HepG2 (cell line): ENCODE results near the gene SCYGR6.

ENCODE experiments used
- EZH2 ChIP-seq: conservative IDR thresholded peaks from 2 replicates; pipeline ENCODE4 v1.6.1; 2012; ENCODE audit warnings: mild to moderate bottlenecking, low read depth, low read length, moderate library complexity
- HNRNPK ChIP-seq: fragments of 200-400 bp; formaldehyde crosslinking; IDR thresholded peaks from 2 replicates; pipeline ENCODE4 v1.6.1; 2018; ENCODE audit warnings: low read length, low read depth, moderate library complexity, mild to moderate bottlenecking; ENCODE audit not compliant: poor library complexity, severe bottlenecking
- NCOA2 ChIP-seq: sonication (generic); formaldehyde crosslinking; IDR thresholded peaks from 2 replicates; pipeline ENCODE4 v1.8.0; 2022; ENCODE audit warnings: inconsistent platforms
- NFRKB ChIP-seq: fragments of 450-650 bp; IDR thresholded peaks from 2 replicates; pipeline ENCODE4 v1.6.1; 2017
- NR2C2 ChIP-seq: sonication (generic); formaldehyde crosslinking; IDR thresholded peaks from 2 replicates; pipeline ENCODE4 v1.4.0; 2020; ENCODE audit warnings: missing genetic modification reagents, mild to moderate bottlenecking, moderate library complexity, borderline replicate concordance
- SAP130 ChIP-seq: IDR thresholded peaks from 2 replicates; pipeline ENCODE4 v1.6.1; 2016; ENCODE audit warnings: low read depth
- SRF ChIP-seq: IDR thresholded peaks from 2 replicates; pipeline ENCODE4 v1.6.1; 2011; ENCODE audit warnings: mild to moderate bottlenecking, low read depth, low read length, moderate library complexity
- TAF1 ChIP-seq: sonication (generic); formaldehyde crosslinking; IDR thresholded peaks from 2 replicates; pipeline ENCODE4 v1.4.0; 2020; ENCODE audit warnings: missing genetic modification reagents
- TCF12 ChIP-seq, 2 experiments: fragments of 450-650 bp in 1 of 2; sonication (generic) in 1 of 2; formaldehyde crosslinking in 1 of 2; IDR thresholded peaks; 2 replicates each; pipeline versions ENCODE4 v1.6.1 to v1.8.0; 2017 to 2022; ENCODE audit warnings: antibody characterized with exemption in 1 of 2, mild to moderate bottlenecking in 1 of 2, missing genetic modification reagents in 1 of 2, moderate library complexity in 1 of 2
- ZBTB38 ChIP-seq: sonication (generic); formaldehyde crosslinking; IDR thresholded peaks from 2 replicates; pipeline ENCODE4 v1.5.1; 2020; ENCODE audit warnings: mild to moderate bottlenecking, missing genetic modification reagents
- ZNF407 ChIP-seq: sonication (generic); formaldehyde crosslinking; IDR thresholded peaks from one replicate; pipeline ENCODE4 v1.5.1; 2020; ENCODE audit warnings: mild to moderate bottlenecking, missing genetic modification reagents; ENCODE audit errors: not compliant biosample characterization
- TF ChIP-seq, protein P1 (sequence below), 2 experiments: sonication (generic) in 1 of 2; formaldehyde crosslinking in 1 of 2; IDR thresholded peaks; 2 replicates each; pipeline versions ENCODE4 v1.5.1 to v1.6.1; 2011 to 2020; ENCODE audit warnings: borderline replicate concordance in 1 of 2, low read depth in 1 of 2, low read length in 1 of 2, mild to moderate bottlenecking in 1 of 2, missing genetic modification reagents in 1 of 2, moderate library complexity in 1 of 2
- TF ChIP-seq, protein P2 (sequence below): sonication (generic); formaldehyde crosslinking; IDR thresholded peaks from 2 replicates; pipeline ENCODE4 v1.8.0; 2022; ENCODE audit warnings: mild to moderate bottlenecking, missing genetic modification reagents, moderate library complexity
- TF ChIP-seq, protein P3 (sequence below): sonication (generic); formaldehyde crosslinking; IDR thresholded peaks from 2 replicates; pipeline ENCODE4 v1.4.0; 2020; ENCODE audit warnings: missing genetic modification reagents

- no peak for TF ChIP-seq SRF
- TF ChIP-seq ZNF407 (CRISPR knock-in tag), result no peak
- TF ChIP-seq, protein P1, sequence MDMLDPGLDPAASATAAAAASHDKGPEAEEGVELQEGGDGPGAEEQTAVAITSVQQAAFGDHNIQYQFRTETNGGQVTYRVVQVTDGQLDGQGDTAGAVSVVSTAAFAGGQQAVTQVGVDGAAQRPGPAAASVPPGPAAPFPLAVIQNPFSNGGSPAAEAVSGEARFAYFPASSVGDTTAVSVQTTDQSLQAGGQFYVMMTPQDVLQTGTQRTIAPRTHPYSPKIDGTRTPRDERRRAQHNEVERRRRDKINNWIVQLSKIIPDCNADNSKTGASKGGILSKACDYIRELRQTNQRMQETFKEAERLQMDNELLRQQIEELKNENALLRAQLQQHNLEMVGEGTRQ (IDR thresholded peaks at IDR 0.05; ENCODE audit: low read depth, low read length), result no peak
- TF ChIP-seq, protein P1 (CRISPR knock-in tag; IDR thresholded peaks at IDR 0.05; ENCODE audit: borderline replicate concordance), result no peak
- TF ChIP-seq HNRNPK, result no peak
- TF ChIP-seq SAP130 (CRISPR knock-in tag), result no peak
- no peak for TF ChIP-seq NCOA2
- no peak for TF ChIP-seq TCF12 (IDR thresholded peaks at IDR 0.05)
- TF ChIP-seq TCF12 (CRISPR knock-in tag; IDR thresholded peaks at IDR 0.05), result no peak
- no peak for TF ChIP-seq NFRKB
- no peak for TF ChIP-seq NR2C2 (CRISPR knock-in tag)
- TF ChIP-seq, protein P2, sequence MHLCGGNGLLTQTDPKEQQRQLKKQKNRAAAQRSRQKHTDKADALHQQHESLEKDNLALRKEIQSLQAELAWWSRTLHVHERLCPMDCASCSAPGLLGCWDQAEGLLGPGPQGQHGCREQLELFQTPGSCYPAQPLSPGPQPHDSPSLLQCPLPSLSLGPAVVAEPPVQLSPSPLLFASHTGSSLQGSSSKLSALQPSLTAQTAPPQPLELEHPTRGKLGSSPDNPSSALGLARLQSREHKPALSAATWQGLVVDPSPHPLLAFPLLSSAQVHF (CRISPR knock-in tag), result no peak
- no peak for TF ChIP-seq TAF1 (CRISPR knock-in tag)
- no peak for TF ChIP-seq EZH2
- TF ChIP-seq, protein P3, sequence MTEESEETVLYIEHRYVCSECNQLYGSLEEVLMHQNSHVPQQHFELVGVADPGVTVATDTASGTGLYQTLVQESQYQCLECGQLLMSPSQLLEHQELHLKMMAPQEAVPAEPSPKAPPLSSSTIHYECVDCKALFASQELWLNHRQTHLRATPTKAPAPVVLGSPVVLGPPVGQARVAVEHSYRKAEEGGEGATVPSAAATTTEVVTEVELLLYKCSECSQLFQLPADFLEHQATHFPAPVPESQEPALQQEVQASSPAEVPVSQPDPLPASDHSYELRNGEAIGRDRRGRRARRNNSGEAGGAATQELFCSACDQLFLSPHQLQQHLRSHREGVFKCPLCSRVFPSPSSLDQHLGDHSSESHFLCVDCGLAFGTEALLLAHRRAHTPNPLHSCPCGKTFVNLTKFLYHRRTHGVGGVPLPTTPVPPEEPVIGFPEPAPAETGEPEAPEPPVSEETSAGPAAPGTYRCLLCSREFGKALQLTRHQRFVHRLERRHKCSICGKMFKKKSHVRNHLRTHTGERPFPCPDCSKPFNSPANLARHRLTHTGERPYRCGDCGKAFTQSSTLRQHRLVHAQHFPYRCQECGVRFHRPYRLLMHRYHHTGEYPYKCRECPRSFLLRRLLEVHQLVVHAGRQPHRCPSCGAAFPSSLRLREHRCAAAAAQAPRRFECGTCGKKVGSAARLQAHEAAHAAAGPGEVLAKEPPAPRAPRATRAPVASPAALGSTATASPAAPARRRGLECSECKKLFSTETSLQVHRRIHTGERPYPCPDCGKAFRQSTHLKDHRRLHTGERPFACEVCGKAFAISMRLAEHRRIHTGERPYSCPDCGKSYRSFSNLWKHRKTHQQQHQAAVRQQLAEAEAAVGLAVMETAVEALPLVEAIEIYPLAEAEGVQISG (CRISPR knock-in tag), result no peak
- no peak for TF ChIP-seq ZBTB38 (CRISPR knock-in tag)
Measured at GRCh38 chr2:227687189-227687588, 37.4 kb downstream of the SCYGR6 start.
